GM18499 (cell line): ENCODE results near the gene AQP9.
"Not testable (repeated sequence)": the region's sequence is repeated elsewhere in the genome, so short reads cannot be mapped to it uniquely, and the experiment has no call there.

ENCODE experiments used
- ATAC-seq: cut with Tn5 transposase; IDR thresholded peaks from one replicate; pipeline ENCODE4 v1.9.1; 2021; ENCODE audit warnings: moderate number of reproducible peaks; ENCODE audit not compliant: insufficient read depth, unreplicated experiment

AQP9 gene, protein sequence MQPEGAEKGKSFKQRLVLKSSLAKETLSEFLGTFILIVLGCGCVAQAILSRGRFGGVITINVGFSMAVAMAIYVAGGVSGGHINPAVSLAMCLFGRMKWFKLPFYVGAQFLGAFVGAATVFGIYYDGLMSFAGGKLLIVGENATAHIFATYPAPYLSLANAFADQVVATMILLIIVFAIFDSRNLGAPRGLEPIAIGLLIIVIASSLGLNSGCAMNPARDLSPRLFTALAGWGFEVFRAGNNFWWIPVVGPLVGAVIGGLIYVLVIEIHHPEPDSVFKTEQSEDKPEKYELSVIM

DNA sequence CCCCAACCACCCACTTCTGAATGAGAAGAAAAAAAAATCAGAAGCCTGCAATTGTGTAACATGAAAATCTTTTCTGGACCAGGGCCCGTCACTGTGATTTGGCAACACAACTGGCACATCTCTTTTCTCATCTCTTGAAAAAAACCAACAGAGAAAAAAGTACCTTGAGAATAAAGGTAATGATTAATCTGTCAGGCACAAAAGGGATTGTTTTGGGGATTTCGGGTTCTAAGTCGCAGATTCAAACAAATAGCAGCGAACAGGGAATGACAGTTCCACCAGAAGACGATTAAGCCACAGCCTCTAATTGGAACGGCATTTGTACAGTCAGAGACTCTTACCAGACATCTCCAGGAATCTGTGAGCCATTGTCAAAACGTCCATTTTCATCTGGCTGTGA lies at the start of gene AQP9:
AQP9 (plus strand) TSS at position 276 of the 400 bp plus-strand sequence. CDS start 185 bp downstream, outside the sequence.
- no peak for ATAC-seq

DNA sequence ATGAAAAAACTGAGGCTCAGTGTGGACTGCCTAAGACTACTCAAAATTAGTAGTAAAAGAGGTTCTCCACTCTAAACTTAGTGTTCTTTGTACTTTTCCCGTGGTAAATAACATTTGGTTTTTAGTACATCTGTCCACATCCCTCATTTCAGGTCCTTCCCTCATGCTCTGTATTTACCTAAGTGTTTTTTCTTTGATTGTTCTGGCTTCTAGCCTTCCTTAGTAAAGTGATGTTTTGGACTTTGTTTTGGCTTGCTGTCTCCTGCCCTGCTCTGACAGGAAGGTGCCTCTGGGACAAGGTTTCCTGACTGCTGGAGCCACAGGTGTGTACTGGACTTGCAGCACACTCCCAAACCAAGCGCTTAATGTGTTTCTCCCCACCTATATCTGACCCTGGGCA lies 42.8 kb upstream of the AQP9 start:
- ATAC-seq: no peak

DNA sequence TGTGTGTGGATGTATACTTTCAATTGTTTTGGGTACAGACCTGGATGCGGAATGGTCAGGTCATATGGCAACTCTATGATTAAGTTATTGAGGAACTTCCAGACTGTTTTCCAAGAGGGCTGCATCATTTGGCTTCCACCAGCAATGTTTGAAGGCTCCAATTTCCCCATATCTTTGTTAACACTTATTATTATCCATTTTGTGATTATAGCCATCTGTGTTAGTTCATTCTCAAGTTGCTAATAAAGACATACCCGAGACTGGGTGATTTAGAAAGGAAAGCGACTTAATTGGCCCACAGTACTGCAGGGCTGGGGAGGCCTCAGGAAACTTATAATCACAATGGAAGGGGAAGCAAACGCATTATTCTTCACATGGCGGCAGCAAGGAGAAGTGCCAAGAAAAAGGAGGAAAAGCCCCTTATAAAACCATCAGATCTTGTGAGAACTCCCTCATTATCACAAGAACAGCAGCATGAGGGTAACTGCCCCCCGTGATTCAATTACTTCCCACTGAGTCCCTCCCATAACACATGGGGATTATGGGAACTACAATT lies 41.6 kb upstream of the AQP9 start:
- ATAC-seq: no peak

DNA sequence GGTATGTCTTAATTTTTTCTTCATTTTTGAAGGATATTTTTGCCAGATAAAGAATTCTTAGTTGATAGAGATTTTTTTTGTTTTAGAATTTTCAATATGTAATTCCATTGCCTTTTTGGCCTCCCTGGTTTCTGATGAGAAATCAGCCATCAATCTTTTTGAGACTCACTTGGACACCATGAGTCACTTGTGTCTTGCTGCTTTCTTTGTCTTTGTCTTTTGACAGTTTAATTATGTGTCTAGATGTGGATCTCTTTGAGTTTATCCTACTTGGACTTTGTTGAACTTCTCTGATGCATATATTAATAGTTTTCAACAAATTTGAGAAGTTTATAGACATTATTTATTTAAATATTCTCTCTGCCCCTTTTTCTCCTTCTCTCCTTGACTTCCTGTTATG lies 34.7 kb upstream of the AQP9 start:
- ATAC-seq: no peak

DNA sequence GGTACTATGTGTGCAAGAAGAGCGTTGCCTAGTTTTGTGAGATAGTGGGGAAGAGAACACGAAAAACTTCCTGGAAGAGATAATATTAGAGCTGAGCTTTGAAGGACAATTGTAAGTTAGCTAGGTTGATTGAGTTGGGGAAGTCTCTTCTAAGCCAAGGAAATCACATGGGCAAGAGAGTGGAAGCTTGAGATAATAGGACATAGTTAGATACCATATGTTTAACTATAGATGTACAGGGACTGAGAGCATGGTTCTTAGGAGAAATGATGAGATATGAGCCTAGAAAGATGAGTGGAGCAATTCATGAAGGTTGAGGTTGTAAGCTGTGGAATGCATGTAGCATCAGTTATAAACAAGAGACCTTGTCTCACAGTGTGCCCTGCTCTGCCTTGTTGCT lies 30.1 kb upstream of the AQP9 start:
- no peak for ATAC-seq

DNA sequence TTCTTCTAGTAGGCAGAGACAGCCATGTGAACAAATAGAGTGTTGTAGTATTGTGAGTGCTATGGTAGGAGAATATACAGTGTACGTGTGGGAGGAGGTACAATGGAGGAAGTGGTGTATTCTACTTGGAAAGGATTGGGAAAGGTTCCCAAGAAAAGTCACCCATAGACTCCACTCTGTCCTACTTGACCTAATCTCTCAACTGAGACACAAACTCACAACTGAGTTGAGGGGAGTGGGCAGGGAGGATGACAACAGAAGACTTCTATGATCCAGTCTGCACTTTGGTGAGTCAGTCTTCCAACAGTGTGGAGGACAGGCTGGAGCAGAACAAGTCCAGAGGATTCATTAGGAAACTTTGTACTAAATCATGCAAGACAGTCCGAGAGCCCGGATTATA lies 28.8 kb upstream of the AQP9 start:
- no peak for ATAC-seq

DNA sequence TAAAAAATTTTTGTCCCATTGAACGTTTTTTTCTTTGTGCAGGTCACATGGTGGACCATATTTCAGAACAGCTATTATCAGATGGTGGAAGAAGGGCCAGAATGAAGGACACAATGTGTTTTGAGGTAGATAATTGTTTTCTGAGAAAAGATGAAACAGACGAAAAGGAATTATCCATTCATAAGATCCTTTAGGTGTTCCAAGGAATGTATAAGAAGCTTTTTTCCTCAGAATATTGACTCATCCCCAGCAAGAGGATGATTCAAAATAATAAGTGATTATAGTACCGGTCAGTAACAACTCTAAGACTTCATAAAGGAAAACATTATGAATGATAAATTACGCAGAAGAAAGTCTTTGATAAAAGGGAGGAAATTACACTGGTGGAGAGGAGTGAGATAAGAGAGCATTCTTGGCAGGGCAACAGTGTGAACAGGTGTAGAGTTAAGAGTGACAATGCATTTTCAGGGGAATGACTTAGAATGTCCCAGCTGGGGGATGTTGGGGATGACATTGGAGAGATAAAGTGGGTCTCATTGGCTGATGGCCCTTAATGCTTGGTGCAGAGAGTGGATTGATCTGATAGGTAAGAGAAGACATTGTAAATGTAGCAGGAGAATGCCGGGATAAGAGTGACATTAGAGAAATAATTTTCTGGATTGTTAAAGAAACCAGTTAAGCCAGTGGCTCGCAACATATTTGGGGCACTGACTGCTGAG lies 27.0 kb upstream of the AQP9 start:
- no peak for ATAC-seq

DNA sequence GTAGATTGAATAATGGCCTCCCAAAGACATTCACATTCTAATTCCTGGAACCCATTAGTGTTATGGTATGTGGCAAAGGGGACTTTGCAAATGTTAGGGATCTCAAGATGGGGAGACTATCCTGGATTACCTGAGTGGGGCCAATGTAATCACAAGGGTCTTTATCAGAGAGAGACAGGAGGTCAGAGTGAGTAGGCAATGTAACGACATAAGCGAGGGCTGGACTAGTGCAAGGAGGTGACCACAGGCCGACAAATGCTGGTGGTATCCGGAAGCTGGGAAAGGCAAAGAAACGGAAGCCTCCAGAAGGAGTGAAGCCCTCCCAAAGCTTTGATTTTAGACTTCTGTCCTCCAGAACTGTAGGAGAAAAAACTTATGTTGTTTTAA lies 26.5 kb upstream of the AQP9 start:
- no peak for ATAC-seq

DNA sequence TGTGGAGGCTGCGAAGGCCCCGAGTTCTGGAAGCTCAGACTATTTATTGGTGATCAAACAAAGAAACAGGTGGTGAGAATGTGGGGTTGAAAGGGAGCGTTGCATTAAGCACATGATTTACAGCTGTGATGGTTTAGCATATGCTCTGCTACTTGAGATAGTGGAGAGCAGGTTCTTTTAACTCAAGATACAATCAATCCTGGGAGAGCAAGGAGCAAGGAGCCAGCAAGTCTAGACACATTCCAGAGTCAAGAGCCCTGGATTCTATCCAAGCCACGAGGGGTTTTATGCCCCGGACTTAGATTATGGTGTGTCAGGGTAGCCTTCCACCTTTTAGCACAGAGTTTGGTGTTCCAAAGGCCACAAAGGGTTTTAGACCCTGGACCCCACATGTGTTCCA lies 24.8 kb upstream of the AQP9 start:
- not testable (repeated sequence) for ATAC-seq

DNA sequence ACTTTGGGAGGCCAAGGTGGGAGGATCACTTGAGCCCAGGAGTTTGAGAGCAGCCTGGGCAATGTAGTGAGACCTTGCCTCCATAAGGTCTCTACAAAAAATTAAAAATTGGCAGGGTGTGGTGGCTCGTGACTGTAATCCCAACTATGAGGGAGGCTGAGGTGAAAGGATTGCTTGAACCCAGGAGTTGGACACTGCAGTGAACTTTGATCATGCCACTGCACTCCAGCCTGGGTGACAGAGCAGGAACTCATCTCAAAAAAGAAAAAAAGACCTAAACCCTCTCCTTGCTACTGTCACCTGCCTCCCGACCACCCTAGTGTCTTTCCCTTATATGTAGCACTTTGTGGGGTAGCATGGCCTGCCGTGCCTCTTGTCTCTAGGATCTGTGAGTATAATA lies 23.8 kb upstream of the AQP9 start:
- no peak for ATAC-seq

DNA sequence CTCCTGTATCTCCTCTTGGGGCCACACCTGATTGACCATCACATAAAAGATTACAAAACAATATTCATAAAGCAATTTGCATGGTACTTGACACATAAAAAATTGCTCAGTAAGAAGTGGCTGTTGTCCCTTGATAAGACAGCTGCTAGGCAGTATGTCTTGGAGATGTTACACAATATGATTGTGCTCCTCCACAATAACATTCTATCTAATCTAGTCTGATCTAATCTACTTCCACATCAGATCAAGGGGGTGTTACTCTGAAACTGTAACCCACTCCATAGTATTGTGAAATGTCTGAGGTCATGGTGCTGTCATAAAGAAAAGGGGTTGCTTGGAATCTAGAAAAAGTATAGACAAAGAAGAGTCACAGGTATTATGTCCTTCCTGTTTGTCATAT lies 23.4 kb upstream of the AQP9 start:
- ATAC-seq: no peak

DNA sequence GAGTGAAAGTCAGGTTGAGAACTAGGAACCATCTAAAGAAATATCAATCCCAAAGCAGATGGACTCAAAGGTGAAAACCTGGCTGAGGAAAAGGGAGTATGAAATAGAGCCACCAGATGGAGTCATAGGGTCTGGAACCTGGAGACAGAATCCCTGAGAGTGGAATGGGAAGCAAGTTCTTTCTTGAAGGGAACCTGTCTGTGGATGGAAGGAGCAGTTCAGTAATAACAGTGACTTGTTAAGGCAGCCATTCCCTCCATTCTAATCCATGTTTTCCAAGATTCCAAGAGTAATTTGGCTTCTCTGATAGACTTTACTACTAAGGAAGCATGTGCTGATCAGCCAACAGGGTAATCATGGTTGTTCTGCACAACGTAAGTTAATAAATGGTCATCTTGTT lies 22.5 kb upstream of the AQP9 start:
- ATAC-seq: no peak

DNA sequence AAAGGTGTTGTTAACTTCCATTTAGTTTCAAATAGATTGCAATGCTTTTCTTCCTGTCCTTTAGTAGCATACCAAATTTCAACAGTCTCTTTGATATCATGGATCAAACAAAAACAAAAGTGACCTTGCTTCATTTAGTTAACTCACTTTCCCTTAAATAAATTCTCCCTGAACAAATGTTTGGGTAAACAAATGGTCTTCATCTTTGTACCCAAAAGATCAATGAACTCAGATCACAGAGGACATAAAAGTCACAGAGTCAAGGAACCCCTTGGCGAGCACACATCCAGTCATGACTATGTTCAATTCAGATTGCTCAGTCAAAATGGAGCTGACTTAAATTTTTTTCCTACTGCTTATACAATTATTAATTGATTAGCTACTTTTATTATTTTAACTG lies 20.6 kb upstream of the AQP9 start:
- no peak for ATAC-seq

DNA sequence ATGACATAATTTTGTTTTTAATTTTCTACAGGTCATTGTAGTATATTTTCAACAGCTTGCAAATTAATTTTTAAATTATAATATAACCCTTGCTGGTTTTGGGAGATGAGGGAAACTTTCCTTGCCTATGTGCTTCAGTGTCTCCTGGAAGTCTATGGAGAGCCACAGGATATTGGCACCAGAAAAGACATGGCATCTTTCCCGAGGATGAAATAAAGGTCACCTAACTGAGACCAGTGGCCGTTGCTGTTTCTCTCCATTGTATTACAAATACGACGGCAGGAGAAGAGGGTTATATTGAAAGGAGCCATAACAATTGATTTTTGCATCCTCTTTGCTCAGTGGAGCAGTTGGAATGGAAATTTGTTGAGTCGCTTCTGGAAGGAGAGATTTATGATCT lies 19.9 kb upstream of the AQP9 start:
- no peak for ATAC-seq

DNA sequence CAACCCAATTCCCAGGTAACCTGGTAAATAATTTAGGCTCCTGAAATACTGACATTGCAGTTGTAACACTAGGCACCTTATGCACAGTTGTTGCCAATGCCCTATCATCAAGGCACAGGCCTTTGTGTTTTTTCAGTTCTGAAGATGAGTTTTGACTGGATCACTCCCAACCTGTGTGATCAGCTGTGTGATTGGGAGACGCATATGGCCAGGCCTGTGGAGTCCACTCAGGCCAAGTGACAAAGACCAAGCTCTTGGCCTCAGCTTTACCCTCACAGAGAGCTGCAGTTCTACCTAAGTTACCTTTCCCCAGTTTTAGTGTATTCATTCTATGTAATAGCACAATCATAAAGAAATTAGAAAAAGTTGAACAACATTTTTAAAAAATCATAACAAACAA lies 19.2 kb upstream of the AQP9 start:
- no peak for ATAC-seq

DNA sequence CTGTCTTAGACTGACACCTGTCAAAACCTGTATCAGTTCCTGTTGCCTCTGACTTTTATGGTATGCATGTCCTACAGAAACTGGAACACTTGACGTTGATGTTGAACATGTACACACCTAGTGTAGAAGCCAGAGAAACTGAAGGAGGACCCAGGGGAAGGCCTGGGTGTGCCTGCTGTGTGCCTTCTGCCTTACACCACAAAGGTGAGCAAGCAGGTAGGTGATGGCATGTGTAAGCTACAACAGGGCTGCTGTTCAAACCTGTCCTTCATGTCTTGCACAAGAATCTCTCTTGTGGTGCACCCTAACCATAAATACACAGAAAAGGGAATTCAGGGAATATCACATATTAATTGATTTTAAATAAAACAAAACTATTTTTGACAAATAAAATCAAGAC lies 13.6 kb upstream of the AQP9 start:
- no peak for ATAC-seq

DNA sequence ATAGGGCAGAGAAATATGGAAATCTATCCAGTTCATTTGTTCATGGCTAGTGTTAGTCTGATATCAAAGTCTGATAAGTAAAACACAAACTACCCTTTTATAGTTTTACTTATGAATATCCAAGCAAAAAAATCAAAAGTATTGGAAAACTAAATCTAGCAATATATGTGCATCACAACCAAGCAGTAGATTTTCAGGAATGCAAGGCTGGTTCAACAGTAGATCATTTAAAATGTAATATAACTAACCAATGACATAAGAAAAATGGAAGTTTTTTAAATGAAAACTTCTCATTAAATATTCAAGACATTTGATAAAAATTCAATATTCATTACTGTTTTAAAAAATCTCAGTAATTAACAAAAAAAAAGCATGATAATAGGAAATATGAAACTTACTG lies 12.8 kb upstream of the AQP9 start:
- no peak for ATAC-seq

DNA sequence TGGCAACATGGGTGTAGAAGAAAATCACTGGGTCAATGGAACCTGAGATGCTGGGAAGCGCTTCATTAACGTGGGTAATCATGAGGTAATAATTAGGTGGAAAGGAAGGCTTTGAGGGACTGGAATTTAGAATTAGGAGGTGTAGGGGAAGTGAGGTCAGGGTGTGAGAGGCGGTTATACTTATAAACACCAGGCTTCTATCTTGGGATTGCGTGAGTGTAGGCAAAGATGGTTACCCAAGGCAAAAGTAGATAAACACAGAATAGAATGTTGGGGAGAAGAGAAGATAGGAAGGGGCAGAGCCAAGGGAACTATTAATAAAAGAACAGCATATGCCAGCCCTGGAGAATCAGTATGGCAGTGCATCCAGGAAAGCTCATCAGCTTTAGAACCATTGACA lies 3.3 kb upstream of the AQP9 start:
- ATAC-seq: no peak

DNA sequence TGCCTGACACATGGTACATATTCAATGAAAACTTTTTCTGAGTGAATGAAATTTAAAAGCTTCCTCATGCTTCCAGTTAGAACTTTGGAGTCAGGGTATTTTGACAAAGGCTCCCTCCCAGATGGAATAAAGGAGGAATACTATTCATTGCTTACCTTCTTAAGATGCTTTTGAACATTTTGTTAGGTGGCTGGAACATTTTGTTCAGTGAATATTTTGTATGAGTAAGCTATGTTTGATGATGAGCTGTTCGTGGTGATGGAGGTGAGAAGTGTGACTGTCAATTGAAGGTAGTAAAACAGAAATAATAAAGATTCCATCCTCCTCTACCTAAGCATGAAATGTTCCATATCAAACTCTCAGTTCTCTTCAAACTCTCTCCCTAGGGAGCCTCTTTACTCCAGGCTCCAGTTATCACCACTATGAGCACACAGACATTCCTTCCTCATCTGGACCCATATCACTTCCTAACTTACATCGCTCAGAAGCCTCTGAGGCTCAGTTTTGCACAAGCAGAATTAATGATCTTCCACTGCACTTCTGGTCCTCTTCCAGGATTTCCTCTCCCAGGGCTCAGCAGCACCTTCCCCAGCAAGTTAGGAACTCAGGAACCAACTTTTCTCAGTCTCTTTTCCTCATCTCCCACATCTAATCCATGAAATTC lies 2.5 kb upstream of the AQP9 start:
- ATAC-seq: no peak

DNA sequence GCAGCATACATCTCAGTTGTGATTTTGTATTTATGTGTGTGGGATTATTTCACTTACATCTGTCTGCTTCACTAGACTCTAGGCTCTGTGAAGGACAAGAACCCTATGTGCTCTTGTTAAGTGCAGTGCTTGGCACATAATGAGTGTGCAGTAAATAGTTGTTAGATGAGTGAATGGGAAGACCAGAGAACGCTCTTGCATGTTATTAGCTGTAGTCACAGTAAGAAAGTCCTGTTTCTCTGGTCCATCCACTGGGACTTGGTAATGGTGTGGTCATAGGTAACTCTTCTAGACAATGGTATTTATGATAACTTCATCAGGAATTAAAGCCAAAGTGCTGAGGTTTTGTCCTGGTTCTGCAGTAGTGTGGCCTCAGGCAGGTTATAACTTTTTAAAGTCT lies 1.4 kb upstream of the AQP9 start:
- ATAC-seq: no peak

DNA sequence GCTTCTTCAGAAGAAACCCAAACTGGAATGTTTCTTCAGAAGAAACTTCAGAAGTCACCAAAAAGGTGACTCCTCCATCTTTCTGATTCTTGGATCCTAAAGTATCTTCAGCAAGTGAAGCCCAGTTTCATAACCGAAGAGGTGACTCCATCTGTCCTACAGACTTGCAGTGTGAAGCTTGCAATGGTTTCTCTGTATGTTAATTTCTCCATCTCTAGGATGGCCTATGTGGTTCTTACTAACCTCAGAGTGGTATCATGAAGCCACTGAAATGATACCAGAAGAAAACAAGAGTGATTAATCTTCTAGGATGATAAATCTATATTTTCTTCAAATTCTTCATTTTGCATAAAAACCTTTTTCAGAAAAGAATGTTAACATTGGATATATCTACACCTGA lies 495 bp upstream of the AQP9 start:
- no peak for ATAC-seq
